Muscle layer of duodenum (tissue), 2 donors: ENCODE data around the gene ARSK.
A peak's percentile ranks its signal among the peaks of the same experiment; 100 is the strongest.

Source experiments
- H3K27ac ChIP-seq: one replicate; pipeline ENCODE4 v1.7.0; 2013; ENCODE audit warnings: mild to moderate bottlenecking, low read length
- H3K27me3 ChIP-seq: one replicate; pipeline ENCODE4 v1.7.0; 2013; ENCODE audit warnings: low read depth, mild to moderate bottlenecking, control low read depth, low read length
- H3K36me3 ChIP-seq, 2 donors: one replicate each; pipeline ENCODE4 v1.7.0; 2013; ENCODE audit warnings: low read length in 2 of 2, control low read depth in 1 of 2, mild to moderate bottlenecking in 1 of 2; ENCODE audit not compliant: insufficient read depth in 2 of 2, control insufficient read depth in 1 of 2
- H3K4me1 ChIP-seq, 2 donors: one replicate each; pipeline ENCODE4 v1.7.0; 2013; ENCODE audit warnings: low read length in 2 of 2, mild to moderate bottlenecking in 2 of 2, control low read depth in 1 of 2, moderate library complexity in 1 of 2; ENCODE audit not compliant: insufficient read depth in 2 of 2, control insufficient read depth in 1 of 2
- H3K4me3 ChIP-seq, 2 donors: one replicate each; pipeline ENCODE4 v1.7.0; 2013; ENCODE audit warnings: low read length in 2 of 2, low read depth in 1 of 2, mild to moderate bottlenecking in 1 of 2
- H3K9me3 ChIP-seq, 2 donors: one replicate each; pipeline ENCODE4 v1.7.0; 2013; ENCODE audit warnings: low read length in 2 of 2, control low read depth in 1 of 2, mild to moderate bottlenecking in 1 of 2; ENCODE audit not compliant: control insufficient read depth in 1 of 2
- donor health status: healthy.

The ARSK gene

DNA sequence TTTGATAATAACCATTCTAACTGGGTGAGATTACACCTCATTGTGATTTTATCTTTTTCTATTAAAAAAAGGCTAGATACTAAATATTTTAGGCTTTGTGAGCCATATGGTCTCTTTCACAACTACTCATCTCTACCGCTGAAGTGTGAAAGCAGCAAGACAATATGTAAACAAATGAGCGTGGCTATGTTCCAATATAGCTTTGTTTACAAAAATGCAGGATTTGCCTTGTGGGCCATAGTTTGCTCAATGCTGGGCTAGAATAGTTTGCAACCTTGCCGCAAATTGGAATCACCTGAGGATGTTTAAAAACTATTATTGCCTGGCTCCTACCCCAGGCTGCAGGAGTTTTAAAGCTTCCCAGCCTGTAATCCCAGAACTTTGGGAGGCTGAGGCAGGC, 54.8 kb downstream of the ARSK start:
- H3K27me3 ChIP-seq: no peaks in the 10 kb centered on the region
- H3K27ac ChIP-seq: no peak overlapping the region
- peaks cover 0 to 13% of the 10 kb centered on the region in 2 donors for H3K9me3 ChIP-seq
- H3K4me3 ChIP-seq: no peak overlapping the region
- no peaks in the 10 kb centered on the region for H3K36me3 ChIP-seq
- H3K4me1 ChIP-seq: no peaks in the 10 kb centered on the region

DNA sequence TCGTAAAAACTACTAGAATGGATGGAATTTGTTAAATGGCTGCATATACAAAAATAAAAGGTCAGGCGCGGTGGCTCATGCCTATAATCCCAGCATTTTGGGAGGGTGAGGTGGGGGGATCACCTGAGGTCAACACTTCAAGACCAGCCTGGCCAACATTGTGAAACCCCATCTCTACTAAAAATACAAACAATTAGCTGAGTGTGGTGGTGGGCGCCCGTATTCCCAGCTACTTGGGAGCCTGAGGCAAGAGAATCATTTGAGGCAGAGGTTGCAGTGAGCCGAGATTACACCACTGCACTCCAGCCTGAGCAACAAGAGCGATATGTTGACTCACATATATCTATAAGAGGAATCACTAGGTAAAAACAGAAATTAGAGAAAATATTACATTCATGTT, 55.6 kb downstream of the ARSK start:
- Histone ChIP-seq H3K27ac (no peak overlapping the region), H3K27me3 (no peaks in the 10 kb centered on the region), H3K4me1 (no peaks in the 10 kb centered on the region), H3K9me3 (peaks cover 0 to 13% of the 10 kb centered on the region in 2 donors), H3K4me3 (no peak overlapping the region), H3K36me3 (no peaks in the 10 kb centered on the region)

DNA sequence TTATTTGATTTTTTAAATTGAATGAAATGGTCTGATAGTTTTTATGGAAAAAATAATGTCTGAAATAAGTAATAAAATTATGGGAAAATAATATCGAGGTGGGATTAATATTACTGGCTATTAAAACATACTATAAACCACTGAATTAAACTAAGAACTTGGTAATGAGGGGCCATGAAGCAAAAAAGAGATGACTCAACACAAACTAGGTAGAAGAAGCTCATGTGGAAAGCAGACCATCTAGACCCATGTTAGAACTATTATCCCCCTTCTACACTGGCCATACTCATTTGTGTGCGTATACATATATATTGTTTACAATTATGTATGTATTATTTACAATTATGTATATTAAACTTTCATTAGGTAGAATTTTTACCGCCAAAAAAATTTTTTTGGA, 56.5 kb downstream of the ARSK start:
- Histone ChIP-seq H3K4me3 (no peak overlapping the region), H3K27ac (no peak overlapping the region), H3K4me1 (no peaks in the 10 kb centered on the region), H3K9me3 (peaks cover 0 to 13% of the 10 kb centered on the region in 2 donors), H3K36me3 (no peaks in the 10 kb centered on the region), H3K27me3 (no peaks in the 10 kb centered on the region)

DNA sequence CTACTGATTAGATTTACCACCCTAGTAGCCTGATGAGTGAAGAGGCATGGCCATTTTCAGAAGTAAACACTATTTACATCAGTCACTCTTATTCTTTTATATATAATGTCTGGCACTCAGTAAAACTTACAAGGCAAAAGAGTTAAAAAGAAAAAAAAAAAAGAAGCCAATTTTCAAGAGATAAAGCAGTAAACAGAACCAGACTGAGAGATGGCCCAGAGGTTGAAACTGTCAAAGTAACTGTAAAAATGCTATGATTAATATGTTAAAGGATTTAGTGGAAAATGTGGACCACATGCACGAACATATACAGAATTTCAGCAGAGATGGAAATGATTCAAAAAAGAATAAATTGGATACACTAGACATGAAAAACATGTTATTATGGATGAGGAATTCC, 58.6 kb downstream of the ARSK start:
- H3K4me3 ChIP-seq: no peak overlapping the region
- no peaks in the 10 kb centered on the region for H3K36me3 ChIP-seq
- peaks cover 0 to 13% of the 10 kb centered on the region in 2 donors for H3K9me3 ChIP-seq
- no peaks in the 10 kb centered on the region for H3K27me3 ChIP-seq
- H3K27ac ChIP-seq: no peak overlapping the region
- H3K4me1 ChIP-seq: no peaks in the 10 kb centered on the region

DNA sequence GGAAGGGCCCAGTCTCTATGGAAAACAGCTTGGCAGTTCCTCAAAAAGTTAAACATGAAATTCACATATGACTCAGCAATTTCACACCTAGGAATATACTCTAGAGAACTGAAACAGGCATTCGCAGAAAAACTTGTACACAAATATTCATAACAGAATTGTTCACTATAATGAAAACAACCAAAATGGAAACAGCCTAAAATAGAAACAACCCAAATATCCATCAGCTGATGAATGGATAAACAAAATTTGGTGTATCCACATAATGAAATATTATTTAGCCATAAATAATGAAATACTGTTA, 60.2 kb downstream of the ARSK start:
- H3K4me3 ChIP-seq: no peak overlapping the region
- no peaks in the 10 kb centered on the region for H3K36me3 ChIP-seq
- peaks cover 4 to 8% of the 10 kb centered on the region in 2 donors for H3K4me1 ChIP-seq
- H3K27me3 ChIP-seq: peaks cover 4% of the 10 kb centered on the region
- H3K9me3 ChIP-seq: peaks cover 0 to 13% of the 10 kb centered on the region in 2 donors
- H3K27ac ChIP-seq: no peak overlapping the region

DNA sequence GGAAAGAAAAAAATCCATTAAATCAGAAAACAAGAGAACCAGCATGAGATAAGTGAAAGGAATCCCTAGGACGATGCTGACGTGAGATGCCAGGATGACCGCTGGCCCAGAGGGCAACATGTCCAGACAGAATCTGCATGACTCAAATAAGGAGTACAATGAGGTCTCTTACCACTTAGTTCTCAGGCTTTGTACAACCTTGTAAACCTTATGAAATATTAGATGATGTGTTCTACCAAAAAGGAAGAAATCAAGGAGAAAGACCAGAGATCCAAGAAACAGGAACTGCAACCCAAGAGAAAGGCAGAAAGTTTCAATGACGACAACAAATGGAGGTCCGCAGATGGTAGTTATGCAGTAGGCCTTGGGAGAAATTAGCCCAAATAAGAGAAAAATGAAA, 62.2 kb downstream of the ARSK start:
- Histone ChIP-seq H3K36me3 (no peaks in the 10 kb centered on the region), H3K4me1 (peaks cover 4 to 8% of the 10 kb centered on the region in 2 donors), H3K9me3 (peaks cover 0 to 13% of the 10 kb centered on the region in 2 donors), H3K4me3 (no peak overlapping the region), H3K27ac (no peak overlapping the region), H3K27me3 (peaks cover 4% of the 10 kb centered on the region)

DNA sequence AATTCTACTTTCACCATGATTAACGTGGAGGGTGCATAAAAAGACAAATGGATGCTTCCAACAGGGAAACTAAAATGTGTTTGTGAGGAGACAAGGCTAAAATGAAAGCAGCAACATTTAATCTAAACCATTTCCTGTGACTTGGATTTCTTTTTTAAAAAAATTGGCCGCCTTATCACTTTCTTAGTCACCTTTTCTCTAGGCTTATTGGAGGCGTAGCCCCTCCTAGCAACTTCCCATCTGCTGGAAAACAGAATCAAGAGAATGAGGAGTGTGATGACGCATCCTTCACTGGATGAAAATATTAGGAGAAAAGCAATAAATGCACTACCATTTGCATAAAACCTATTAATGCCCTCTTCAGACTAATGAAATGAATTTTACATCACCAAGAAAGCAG, 64.2 kb downstream of the ARSK start:
- peaks cover 4 to 8% of the 10 kb centered on the region in 2 donors for H3K4me1 ChIP-seq
- no peak overlapping the region for H3K27ac ChIP-seq
- H3K9me3 ChIP-seq: no peaks in the 10 kb centered on the region
- no peak overlapping the region for H3K4me3 ChIP-seq
- H3K27me3 ChIP-seq: peaks cover 4% of the 10 kb centered on the region
- H3K36me3 ChIP-seq: no peaks in the 10 kb centered on the region

DNA sequence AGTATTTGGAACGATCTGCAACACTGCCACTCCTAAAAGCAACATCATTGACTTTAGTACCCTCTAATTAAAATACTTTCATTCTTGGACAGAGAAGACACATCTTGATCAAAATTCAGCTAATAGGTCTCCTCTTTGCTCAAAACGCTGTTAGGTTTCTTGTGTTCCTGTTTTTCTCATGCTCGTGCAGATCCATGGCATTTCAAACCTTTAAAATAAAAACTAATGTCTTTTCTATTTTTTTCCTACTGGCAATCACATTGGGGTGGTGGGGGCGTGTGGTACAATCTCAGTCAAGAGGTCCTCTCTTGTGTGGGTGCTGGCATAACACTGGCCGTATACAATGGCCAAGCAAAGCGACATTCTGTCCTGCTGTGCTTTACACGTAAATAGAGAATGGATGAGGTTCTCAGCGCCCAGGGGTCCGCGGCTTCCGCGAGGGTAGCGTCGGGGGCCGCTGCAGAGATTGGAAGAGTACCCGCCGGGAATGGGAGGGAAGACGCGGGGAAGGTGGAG, 64.7 kb downstream of the ARSK start:
- no peak overlapping the region for H3K27ac ChIP-seq

DNA sequence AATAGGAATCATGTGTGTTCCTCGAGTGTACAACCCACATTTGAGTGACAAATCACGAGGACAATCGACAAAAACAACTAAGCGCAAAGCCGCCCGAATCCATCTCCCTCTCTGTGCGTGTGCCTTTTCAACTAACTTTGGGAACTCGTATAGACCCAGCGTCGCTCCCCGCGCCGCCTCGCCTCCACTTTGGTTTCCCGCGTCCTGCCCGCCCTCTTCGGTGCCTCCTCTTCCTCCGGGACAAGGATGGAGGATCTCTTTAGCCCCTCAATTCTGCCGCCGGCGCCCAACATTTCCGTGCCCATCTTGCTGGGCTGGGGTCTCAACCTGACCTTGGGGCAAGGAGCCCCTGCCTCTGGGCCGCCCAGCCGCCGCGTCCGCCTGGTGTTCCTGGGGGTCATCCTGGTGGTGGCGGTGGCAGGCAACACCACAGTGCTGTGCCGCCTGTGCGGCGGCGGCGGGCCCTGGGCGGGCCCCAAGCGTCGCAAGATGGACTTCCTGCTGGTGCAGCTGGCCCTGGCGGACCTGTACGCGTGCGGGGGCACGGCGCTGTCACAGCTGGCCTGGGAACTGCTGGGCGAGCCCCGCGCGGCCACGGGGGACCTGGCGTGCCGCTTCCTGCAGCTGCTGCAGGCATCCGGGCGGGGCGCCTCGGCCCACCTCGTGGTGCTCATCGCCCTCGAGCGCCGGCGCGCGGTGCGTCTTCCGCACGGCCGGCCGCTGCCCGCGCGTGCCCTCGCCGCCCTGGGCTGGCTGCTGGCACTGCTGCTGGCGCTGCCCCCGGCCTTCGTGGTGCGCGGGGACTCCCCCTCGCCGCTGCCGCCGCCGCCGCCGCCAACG, 65.3 kb downstream of the ARSK start, which contains the start of gene GPR150:
Gene GPR150 (plus strand): TSS at position 58 of the 840 bp plus-strand sequence. CDS start 189 bp downstream, at position 247.
- H3K27me3 ChIP-seq: peaks cover 4% of the 10 kb centered on the region
- H3K4me3 ChIP-seq: peak within 1 kb of the TSS; percentile 65 to 73
- no peaks in the 10 kb centered on the region for H3K36me3 ChIP-seq
- H3K9me3 ChIP-seq: no peaks in the 10 kb centered on the region
- peaks cover 4 to 8% of the 10 kb centered on the region in 2 donors for H3K4me1 ChIP-seq
- no peak within 1 kb of the TSS for H3K27ac ChIP-seq

More for the DNA sequence above, 64.7 kb downstream of the ARSK start:
- Histone ChIP-seq H3K27me3 (peaks cover 4% of the 10 kb centered on the region), H3K4me1 (peaks cover 4 to 8% of the 10 kb centered on the region in 2 donors), H3K36me3 (no peaks in the 10 kb centered on the region), H3K4me3 (peak overlapping the region; percentile 65 to 73), H3K9me3 (no peaks in the 10 kb centered on the region)

DNA sequence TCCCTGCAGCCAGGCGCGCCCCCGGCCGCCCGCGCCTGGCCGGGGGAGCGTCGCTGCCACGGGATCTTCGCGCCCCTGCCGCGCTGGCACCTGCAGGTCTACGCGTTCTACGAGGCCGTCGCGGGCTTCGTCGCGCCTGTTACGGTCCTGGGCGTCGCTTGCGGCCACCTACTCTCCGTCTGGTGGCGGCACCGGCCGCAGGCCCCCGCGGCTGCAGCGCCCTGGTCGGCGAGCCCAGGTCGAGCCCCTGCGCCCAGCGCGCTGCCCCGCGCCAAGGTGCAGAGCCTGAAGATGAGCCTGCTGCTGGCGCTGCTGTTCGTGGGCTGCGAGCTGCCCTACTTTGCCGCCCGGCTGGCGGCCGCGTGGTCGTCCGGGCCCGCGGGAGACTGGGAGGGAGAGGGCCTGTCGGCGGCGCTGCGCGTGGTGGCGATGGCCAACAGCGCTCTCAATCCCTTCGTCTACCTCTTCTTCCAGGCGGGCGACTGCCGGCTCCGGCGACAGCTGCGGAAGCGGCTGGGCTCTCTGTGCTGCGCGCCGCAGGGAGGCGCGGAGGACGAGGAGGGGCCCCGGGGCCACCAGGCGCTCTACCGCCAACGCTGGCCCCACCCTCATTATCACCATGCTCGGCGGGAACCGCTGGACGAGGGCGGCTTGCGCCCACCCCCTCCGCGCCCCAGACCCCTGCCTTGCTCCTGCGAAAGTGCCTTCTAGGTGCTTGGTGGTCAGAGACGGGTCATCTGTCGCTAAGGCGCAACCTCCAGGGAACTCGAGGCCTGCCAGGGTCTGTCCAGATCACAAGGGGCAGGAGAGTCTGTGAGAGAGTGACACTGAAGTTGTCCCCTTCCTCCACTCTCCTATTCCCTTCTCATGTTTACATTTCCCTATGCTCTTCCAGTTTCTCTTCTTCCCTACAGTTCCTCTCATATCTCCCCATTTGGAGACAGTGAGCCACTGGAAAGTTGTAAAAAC, 66.3 kb downstream of the ARSK start:
- Histone ChIP-seq H3K36me3 (no peaks in the 10 kb centered on the region), H3K4me1 (peaks cover 4 to 8% of the 10 kb centered on the region in 2 donors), H3K27me3 (peaks cover 4% of the 10 kb centered on the region), H3K27ac (no peak overlapping the region), H3K4me3 (peak overlapping the region; percentile 30 to 73), H3K9me3 (no peaks in the 10 kb centered on the region)
